EH (cell line): ENCODE measurements around the gene SRGAP2B.
"Not testable (repeated sequence)": the region's sequence is repeated elsewhere in the genome, so short reads cannot be mapped to it uniquely, and the experiment has no call there.

Experiments used
- DNase-seq: peaks from one replicate; pipeline ENCODE4 v3.0.0-alpha.2; 2015; ENCODE audit warnings: low read depth

SRGAP2B gene

DNA sequence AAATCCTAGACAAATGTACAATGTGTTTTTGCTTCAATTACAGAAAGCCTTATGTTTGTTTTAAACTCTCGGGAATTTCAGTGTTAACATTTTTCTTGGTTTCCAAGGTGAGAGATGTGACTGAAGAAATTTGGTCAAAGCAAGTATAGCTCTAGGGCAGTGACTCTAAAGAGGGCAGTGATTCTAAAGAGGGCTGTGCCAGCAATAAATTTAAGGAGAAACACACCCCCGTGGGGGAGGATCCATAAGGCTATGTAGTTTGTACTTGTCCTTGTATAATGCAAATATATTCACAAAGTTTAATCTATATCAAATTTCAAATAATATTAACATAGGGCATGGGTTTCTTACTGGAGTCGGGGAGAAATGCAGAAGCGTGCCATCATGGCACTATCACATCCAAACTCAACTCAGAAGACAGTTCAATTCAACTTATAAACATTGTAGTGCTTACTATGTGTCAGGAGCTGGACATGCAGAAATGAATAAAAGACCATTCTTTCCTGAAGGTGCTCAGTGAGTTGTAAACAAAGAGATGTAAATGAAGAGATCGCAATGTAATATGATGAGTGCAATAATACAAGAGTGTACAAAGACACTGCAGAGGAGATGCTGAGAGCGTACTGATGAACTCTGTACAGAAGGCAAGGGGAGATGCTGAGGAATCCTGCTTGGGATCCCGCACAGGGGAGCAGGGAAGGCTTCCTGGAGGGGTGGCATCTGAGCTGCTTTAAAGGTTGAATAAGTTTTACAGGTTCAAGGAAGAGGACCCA is 12.5 kb downstream of the SRGAP2B start:
- not testable (repeated sequence) for DNase-seq

- DNase-seq, result not testable (repeated sequence)
Observed at GRCh38 chr1:145080193-145080592, 14.9 kb downstream of the SRGAP2B start.

GRCh38 chr1:145079737-145080136 is 15.4 kb downstream of the SRGAP2B start:
- DNase-seq, result not testable (repeated sequence)

GRCh38 chr1:145078787-145079370 is 16.2 kb downstream of the SRGAP2B start:
- not testable (repeated sequence) for DNase-seq

- DNase-seq, result not testable (repeated sequence)
Observed at GRCh38 chr1:145077872-145078786, 17.0 kb downstream of the SRGAP2B start.

- not testable (repeated sequence) for DNase-seq
Observed at GRCh38 chr1:145076877-145077276, 18.3 kb downstream of the SRGAP2B start.

DNA sequence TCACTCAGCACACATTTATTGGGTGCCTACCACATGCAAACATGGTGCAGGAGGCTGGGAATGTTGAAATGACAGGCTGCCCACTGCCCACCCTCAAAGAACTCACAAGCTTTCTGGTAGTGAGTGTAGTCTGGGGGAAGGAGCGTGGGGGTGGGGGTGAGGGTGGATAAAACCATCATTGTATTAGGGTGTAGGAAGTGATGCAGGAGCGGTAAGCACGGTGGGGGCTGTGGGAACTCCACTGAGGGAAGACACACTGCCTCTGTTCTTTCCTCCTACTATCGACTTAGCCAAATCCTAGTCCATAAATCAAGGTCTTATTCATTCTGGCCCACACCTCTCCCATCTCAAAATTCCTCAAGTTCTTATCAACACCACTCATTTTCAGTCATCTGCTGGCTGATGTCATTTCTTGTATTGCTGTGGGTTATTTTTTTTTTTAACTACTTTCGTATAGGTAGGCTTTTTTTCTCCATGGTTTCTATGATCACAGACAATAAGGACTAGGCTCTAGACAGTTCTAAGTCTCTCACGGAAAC is 21.0 kb downstream of the SRGAP2B start:
- not testable (repeated sequence) for DNase-seq

DNA sequence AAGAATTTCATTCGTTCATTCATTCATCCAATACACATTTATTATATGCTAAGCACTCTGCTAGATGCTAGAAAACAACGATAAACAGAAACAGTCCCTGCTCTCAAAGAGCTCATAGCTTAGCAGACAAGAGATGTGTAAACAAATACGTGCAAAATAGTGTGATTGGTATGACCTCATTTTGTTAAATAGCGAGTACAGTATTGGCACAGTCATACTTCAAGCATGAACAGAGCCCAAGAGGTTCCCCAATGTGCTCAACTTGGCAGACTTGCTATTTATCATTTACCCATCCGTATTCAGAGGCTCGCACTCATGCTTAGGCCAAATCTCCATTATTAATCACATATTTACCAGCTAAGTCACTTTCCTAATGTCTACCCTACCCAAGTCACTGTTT is 23.6 kb downstream of the SRGAP2B start:
- not testable (repeated sequence) for DNase-seq

GRCh38 chr1:145066486-145066885 is 28.6 kb downstream of the SRGAP2B start:
- DNase-seq, result not testable (repeated sequence)

DNA sequence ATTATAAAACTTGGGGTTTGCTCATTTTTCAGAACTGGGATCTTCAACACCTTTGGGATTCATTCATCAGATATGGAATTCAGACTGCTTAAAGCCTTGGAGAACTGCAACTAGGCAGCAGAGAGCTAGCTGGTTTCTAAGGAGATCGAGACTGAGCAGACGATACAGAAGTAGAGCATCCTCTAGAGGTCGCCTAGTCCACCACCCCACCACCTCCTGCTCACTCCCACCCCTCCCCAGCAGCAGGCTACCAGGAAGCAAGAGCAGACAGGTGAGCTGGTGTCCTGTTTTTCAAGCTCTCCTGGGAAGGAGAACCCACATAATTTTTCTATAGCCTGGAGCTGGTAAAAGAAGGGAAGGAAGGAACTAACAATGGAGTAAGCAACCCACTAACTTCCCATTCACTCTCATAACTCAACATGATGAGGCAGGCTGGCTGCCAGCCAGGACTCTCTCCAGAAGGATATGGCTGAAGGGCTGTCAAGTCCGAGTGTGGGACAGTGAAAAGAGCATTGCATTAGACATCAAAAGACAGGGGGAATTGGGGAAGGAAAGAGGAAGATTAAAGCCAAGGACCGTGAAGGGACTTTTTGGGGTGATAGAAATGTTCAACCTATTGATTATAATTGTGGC is 29.8 kb downstream of the SRGAP2B start:
- not testable (repeated sequence) for DNase-seq

DNA sequence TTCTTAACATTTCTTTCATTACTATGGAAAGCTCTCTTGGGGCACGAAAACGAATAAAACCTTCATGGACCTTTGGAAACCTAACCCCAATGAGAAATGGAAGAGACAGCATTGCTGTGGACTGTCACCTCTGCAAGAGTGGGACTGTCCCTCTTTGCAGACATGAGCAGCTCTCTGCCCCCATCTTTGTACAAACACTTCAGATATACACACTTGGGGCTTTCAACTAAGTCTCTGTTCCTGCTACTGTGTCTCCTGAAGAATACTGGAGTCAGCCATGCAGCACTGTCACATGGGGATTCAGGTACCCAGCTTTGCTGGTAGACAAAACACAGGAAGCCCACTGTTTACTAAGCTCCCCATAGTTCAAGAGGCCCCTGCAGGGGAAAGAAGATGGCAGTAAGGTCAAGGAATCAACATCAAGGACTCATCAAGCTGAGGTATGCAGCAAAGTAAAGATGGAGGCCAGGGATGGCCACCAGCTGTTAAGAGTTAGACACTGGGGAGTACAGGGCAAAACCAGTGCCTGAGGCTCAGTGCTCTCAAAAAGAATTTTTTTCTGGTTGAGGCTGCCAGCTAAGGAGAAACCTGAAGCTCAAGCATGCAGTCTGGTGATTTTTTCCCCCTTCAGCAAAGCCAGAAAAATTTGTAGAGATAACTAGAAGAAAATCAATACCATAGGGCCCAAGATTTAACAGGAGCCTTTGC is 31.0 kb downstream of the SRGAP2B start:
- not testable (repeated sequence) for DNase-seq

DNA sequence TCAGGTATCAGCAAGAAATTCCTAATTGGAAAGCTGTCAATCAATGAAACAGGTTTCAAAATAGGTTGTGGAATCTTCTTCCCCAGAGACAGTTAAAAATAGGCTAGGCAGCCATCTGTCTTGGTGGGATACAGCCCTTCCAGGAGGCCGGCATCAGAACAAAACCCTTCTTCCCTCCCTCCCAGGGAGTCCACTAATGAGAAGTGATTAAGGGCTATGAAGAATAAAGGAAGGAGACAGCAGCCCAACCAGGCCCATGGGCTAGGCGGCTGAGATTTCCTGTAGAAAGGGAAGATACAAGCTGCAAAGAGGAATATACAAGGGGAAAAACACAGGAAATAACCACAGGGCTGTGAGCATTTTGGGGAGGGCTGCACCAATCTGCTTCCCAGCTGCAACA is 31.8 kb downstream of the SRGAP2B start:
- not testable (repeated sequence) for DNase-seq

DNA sequence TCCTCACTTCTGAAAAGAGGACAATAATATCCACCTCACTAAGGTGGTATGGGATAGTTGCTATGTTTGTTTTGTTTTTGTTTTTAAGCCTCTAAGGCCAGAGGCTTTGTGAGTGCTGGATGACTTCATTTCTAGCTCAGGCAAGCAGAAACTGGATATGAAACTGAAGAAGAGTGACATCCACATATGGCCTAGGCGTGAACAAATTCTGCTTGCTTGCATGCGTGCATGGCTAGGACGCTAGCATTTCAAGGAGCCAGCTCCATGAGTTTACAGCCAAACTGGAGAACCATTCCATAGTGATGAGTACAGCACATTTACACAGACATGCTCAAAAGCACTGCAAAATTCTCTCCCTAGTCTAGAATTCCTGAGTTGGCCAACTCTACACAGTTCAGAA is 36.9 kb downstream of the SRGAP2B start:
- DNase-seq, result not testable (repeated sequence)

DNA sequence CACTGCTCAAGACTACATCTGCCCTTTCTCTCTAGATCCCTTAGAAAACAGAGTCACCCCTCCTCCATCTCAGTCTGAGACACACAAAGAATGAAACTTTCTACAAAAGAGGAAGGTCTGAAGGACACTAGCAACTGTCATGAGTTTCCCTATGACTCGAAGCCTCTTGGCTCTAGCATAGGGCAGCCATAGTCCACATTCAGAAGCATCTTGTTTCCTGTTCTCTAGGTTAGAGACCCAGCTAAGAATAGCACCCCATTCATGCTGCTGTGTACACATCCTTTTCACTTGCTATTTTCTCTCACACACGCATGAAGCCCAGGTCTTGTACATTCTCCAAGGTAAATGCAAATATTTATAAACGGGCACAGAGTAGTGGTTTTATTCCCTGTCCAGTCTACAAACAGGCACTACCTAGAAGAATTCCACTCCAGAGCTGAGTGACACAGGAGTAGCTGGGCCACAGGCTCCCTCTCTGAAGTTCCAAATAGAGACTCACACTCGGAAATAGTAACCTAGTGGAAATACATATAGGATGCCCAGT is 39.8 kb downstream of the SRGAP2B start:
- DNase-seq, result not testable (repeated sequence)

- not testable (repeated sequence) for DNase-seq
Observed at GRCh38 chr1:145053428-145053827, 41.7 kb downstream of the SRGAP2B start.

DNA sequence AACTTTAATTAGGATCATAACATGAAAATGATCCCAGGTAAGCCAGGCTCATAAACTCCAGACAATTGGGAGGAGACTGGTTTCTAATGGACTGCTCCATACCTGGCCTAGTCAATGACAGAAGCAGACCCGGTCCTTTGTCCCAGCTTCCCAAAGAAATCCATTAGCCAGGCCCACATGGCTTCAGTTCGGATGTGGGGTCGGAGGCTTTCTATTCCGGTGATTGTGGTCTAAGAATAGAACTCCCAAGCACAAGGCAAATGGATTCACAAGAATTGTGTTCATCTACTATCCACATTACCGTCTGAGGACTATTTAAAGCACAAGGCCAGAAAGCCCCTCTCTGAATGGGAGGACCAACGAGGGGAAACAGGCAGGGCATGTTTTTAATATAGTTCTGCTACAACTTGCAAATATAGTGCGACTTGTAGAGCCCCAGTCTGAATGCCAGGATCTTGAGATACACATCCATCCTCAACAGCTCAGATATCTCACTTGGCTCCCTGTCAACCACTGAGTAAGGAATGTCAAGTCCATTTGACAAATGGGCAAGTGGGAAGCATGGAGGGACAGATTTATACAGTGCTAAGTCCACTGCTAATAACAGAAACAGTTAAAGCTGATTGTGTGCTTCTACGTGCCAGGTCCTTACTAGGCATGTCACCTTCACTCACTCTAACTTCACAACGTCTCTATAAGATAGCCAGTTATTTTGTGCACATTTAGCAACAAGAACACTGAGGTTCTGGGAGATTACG is 42.9 kb downstream of the SRGAP2B start:
- not testable (repeated sequence) for DNase-seq

DNA sequence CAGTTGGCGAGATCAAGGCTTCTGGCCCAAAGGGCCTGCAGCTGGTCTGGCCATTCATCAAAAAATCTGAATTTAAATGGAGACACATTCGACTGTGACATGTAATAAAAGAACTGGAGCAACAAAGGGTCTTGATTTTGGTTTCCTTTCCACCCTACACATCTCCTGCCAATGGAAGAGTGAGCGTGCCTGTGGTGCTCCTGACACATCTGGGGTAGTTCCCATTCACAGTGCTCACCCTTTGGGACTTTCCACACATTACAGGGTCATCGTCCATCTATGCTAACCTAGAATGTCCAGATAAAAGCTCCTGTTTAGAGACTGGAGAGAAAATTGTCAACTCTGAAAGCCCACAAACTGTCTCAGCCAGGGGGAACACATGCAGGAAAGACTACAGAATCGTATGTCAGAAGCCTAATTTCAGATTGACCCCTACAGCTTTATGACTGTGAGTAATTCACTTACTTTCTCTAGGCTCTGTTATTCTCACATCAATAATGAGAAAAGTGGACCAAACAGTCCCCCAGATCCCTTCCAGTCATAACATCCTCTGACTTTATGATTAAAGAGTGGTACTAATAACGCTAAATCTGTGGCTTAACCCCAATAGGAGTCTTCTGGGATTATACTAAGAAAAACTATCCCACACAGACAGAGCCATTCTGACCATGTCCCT is 46.8 kb downstream of the SRGAP2B start:
- DNase-seq, result not testable (repeated sequence)

GRCh38 chr1:145047553-145047952 is 47.6 kb downstream of the SRGAP2B start:
- not testable (repeated sequence) for DNase-seq

- not testable (repeated sequence) for DNase-seq
Observed at GRCh38 chr1:145045571-145046273, 49.4 kb downstream of the SRGAP2B start.
